Measurements from ENCODE around the gene CCDC27. TPM values are rescaled to one million over a fixed set of nuclear protein-coding genes. Genes with fewer than 3 reads are reported as not detected.

CCDC27 gene
- total RNA-seq, 1 donor from 2014 or later: not detected

DNA sequence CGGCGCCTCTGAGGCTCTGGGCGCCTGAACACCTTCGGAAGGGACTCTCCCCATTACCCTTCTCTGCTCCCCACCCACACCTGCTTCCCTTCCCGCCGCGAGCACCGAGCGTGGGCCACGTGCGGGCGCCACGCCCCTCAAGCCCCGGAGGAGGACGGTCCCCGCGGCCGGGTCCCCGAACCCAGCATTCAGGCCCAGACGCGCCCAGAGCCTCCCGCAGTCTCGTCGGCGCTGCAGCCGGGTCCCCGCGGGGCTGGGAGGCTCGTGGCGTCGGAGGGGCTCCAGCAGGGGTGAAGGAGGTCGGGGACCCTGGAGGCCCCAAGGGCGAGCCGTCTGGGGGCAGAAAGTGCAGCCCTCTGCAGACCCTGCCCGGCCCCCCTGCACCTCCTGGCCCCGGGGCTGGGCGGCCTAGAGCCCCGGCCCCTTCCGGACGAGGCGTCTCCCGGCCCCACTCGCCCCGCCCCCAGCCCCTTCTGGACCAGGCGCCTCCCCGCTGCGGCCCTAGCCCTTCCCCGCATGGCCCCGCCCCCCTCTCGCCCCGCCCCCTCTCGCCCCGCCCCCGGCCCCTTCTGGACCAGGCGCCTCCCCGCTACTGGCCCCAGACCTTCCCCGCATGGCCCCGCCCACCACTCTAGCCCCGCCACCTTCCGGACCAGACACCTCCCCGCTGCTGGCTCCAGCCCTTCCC is 19.9 kb downstream of the CCDC27 start:
- H3K4me3 ChIP-seq (ENCODE audit: low read depth, low read length): peak overlapping the region; percentile 66
- no peak for DNase-seq (ENCODE audit: low read depth)
- TF ChIP-seq, protein P1, sequence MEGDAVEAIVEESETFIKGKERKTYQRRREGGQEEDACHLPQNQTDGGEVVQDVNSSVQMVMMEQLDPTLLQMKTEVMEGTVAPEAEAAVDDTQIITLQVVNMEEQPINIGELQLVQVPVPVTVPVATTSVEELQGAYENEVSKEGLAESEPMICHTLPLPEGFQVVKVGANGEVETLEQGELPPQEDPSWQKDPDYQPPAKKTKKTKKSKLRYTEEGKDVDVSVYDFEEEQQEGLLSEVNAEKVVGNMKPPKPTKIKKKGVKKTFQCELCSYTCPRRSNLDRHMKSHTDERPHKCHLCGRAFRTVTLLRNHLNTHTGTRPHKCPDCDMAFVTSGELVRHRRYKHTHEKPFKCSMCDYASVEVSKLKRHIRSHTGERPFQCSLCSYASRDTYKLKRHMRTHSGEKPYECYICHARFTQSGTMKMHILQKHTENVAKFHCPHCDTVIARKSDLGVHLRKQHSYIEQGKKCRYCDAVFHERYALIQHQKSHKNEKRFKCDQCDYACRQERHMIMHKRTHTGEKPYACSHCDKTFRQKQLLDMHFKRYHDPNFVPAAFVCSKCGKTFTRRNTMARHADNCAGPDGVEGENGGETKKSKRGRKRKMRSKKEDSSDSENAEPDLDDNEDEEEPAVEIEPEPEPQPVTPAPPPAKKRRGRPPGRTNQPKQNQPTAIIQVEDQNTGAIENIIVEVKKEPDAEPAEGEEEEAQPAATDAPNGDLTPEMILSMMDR (conservative IDR thresholded peaks at IDR 0.05; ENCODE audit: low read depth, low read length): no peak

DNA sequence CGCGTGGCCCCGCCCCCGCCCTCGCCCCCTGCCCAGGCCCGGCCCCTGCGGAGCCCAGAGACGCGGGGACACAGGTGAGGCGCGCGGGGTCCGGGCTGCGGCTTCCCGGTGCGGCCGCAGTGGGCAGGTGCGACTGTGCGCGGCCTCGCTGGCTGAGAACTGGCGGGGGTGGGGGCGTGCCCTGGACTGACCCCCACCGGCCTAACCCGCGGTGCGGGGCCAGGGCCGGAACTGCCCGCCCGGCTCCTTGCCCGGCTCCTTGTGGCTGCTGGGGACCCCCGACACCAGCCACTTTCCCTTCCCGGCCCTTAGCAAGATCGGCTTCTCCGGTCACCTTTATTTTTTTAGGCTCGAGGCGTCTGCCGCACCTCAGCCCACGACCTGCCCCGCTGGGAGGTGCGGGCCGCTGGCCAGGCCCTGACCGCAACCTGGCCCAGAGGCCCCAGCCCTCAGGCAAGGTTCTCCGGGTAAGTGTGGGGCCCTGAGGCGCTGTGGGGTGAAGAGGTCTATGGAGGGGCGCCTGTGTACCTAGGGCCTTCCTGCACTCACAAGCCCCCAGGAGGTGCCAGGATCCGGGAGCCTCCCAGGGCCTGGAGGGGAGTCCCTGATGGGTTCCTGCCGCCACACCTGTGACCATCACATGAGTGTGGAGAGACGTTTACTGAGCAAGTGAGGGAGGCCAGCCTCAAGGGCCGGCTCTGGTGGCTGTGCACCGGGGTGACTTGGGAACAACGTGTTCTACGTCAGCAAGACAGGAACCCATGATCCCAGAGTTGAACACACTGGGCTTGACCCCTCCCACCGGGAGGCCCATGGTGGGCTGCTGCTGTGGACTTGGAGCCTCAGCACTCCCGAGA is 20.7 kb downstream of the CCDC27 start, which contains the start of gene SMIM1:
TSS of gene SMIM1 (plus strand) at position 35 of the 857 bp plus-strand sequence. CDS start 2,625 bp downstream, outside the sequence.
- H3K4me3 ChIP-seq (ENCODE audit: low read depth, low read length): peak within 1 kb of the TSS; percentile 66
- no peak for DNase-seq (ENCODE audit: low read depth)
- TF ChIP-seq, protein P1 (conservative IDR thresholded peaks at IDR 0.05; ENCODE audit: low read depth, low read length): no peak

DNA sequence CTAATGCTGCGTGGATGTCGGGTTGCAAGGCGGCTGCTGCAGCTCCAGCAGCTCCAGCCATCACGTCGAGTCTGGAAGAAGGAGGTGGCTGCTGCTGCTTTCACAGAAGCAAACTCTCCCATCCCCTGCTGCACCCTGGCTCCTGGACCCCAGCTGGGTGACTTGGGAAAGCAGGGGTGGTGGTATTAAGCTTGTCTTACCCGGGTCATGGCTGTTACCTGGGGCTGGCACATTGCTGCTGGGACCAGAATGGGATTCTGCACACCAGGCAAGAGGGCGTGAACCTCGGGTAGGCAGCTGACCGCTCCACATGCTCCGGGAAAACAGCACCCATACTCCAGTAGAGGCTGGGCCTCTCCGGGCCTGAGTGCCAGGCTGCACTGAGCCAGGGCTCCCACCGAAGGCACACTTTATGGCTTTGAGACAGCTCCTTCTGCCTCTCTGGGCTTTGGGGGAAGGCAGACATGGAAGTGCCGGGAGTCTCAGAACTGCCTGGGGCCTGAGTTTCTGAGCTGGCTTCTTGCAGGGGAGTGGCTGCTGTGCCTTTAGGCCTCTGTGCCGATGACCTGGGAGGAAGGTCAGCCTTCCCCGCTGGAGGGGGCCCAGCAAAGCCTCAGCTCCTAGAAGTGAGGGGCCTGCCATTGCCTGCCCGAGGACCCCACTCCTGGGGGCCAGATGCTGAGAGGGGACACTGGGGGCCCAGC is 21.5 kb downstream of the CCDC27 start:
- TF ChIP-seq, protein P1 (conservative IDR thresholded peaks at IDR 0.05; ENCODE audit: low read depth, low read length): no peak
- peak overlapping the region; percentile 66 for H3K4me3 ChIP-seq (ENCODE audit: low read depth, low read length)
- no peak for DNase-seq (ENCODE audit: low read depth)

GRCh38 chr1:3774276-3774945 is 22.2 kb downstream of the CCDC27 start:
- no peak overlapping the region for H3K4me3 ChIP-seq (ENCODE audit: low read depth, low read length)
- DNase-seq (ENCODE audit: low read depth): no peak
- TF ChIP-seq, protein P1 (conservative IDR thresholded peaks at IDR 0.05; ENCODE audit: low read depth, low read length): no peak

- no peak overlapping the region for H3K4me3 ChIP-seq (ENCODE audit: low read depth, low read length)
- TF ChIP-seq, protein P1 (conservative IDR thresholded peaks at IDR 0.05; ENCODE audit: low read depth, low read length): no peak
- DNase-seq (ENCODE audit: low read depth): no peak
These were observed 22.8 kb downstream of the CCDC27 start for GRCh38 chr1:3774946-3775489.
